HEK293T (cell line): ENCODE data around the gene RFXAP.

Source experiments
- BHLHE40 ChIP-seq: fragments of 450-650 bp; IDR thresholded peaks from 2 replicates; pipeline ENCODE4 v1.6.1; 2016; ENCODE audit warnings: mild to moderate bottlenecking, moderate library complexity, borderline replicate concordance
- CTBP1 ChIP-seq: fragments of 450-650 bp; IDR thresholded peaks from 2 replicates; pipeline ENCODE4 v1.6.1; 2016; ENCODE audit warnings: borderline replicate concordance
- ELF4 ChIP-seq: fragments of 450-650 bp; IDR thresholded peaks from 2 replicates; pipeline ENCODE4 v1.6.1; 2017; ENCODE audit warnings: antibody characterized with exemption
- FOXA1 ChIP-seq: fragments of 450-650 bp; IDR thresholded peaks from 2 replicates; pipeline ENCODE4 v1.6.1; 2016; ENCODE audit warnings: mild to moderate bottlenecking
- FOXK2 ChIP-seq: fragments of 450-650 bp; IDR thresholded peaks from 2 replicates; pipeline ENCODE4 v1.6.1; 2016; ENCODE audit warnings: mild to moderate bottlenecking
- HDGF ChIP-seq: fragments of 450-650 bp; IDR thresholded peaks from 2 replicates; pipeline ENCODE4 v1.6.1; 2017; ENCODE audit warnings: antibody characterized with exemption, borderline replicate concordance
- L3MBTL2 ChIP-seq: fragments of 450-650 bp; conservative IDR thresholded peaks from 2 replicates; pipeline ENCODE4 v1.6.1; 2016; ENCODE audit warnings: mild to moderate bottlenecking
- PKNOX1 ChIP-seq: fragments of 450-650 bp; IDR thresholded peaks from 2 replicates; pipeline ENCODE4 v1.6.1; 2016
- SUZ12 ChIP-seq: fragments of 450-650 bp; IDR thresholded peaks from 2 replicates; pipeline ENCODE4 v1.6.1; 2016; ENCODE audit warnings: mild to moderate bottlenecking
- TARDBP ChIP-seq: fragments of 450-650 bp; IDR thresholded peaks from 2 replicates; pipeline ENCODE4 v1.6.1; 2016
- ZNF384 ChIP-seq: fragments of 450-650 bp; IDR thresholded peaks from 2 replicates; pipeline ENCODE4 v1.6.1; 2016

- TF ChIP-seq TARDBP (no peak), CTBP1 (no peak), ZNF384 (no peak), PKNOX1 (no peak), ELF4 (no peak), HDGF (no peak), BHLHE40 (no peak), FOXA1 (no peak), SUZ12 (no peak), L3MBTL2 (no peak), FOXK2 (no peak)
Measured at GRCh38 chr13:36804588-36804987, 14.4 kb upstream of the RFXAP start.
